K562 (cell line): ENCODE data around the gene CFAP73. TPM values are rescaled to one million over a fixed set of nuclear protein-coding genes. Genes with fewer than 3 reads are reported as not detected.

Experiments
- ASH1L ChIP-seq: fragments of 450-650 bp; IDR thresholded peaks from 2 replicates; pipeline ENCODE4 v1.6.1; 2018; ENCODE audit warnings: borderline replicate concordance, mild to moderate bottlenecking, low read depth; ENCODE audit not compliant: partially characterized antibody
- C11orf30 ChIP-seq: fragments of 450-650 bp; IDR thresholded peaks from 2 replicates; pipeline ENCODE4 v1.6.1; 2016; ENCODE audit warnings: low read depth, mild to moderate bottlenecking
- CBX3 ChIP-seq, 2 experiments: IDR thresholded peaks; 1 replicate in 1 of 2; 2 replicates in 1 of 2; pipeline ENCODE4 v1.6.1; 2012; ENCODE audit warnings: inconsistent platforms in 2 of 2, low read length in 2 of 2, borderline replicate concordance in 1 of 2, control low read depth in 1 of 2
- FOXA3 ChIP-seq, 2 experiments: fragments of 450-650 bp in 1 of 2; sonication (generic) in 1 of 2; formaldehyde crosslinking; IDR thresholded peaks in 1 of 2; conservative IDR thresholded peaks in 1 of 2; 2 replicates each; pipeline versions ENCODE4 v1.4.0 to v1.8.0; 2020 to 2022; ENCODE audit warnings: mild to moderate bottlenecking in 2 of 2, missing genetic modification reagents in 1 of 2
- ILK ChIP-seq: fragments of 450-650 bp; IDR thresholded peaks from 2 replicates; pipeline ENCODE4 v1.6.1; 2016; ENCODE audit warnings: missing genetic modification characterization, low read depth, mild to moderate bottlenecking, missing compliant biosample characterization, moderate library complexity, borderline replicate concordance
- MTA2 ChIP-seq: fragments of 450-650 bp; IDR thresholded peaks from 2 replicates; pipeline ENCODE4 v1.6.1; 2016; ENCODE audit warnings: low read depth
- NCOA4 ChIP-seq: fragments of 450-650 bp; IDR thresholded peaks from 2 replicates; pipeline ENCODE4 v1.6.1; 2018; ENCODE audit warnings: mild to moderate bottlenecking; ENCODE audit not compliant: partially characterized antibody
- PRPF4 ChIP-seq: fragments of 200-400 bp; formaldehyde crosslinking; IDR thresholded peaks from one replicate; pipeline ENCODE4 v1.6.1; 2017; ENCODE audit warnings: low read length, low read depth, mild to moderate bottlenecking; ENCODE audit not compliant: insufficient read depth, poor library complexity, severe bottlenecking
- RHOXF2B ChIP-seq: fragments of 250-450 bp; sonication (Bioruptor Pico); conservative IDR thresholded peaks from 2 replicates; pipeline ENCODE4 v1.5.1; 2021
- SAFB2 ChIP-seq: fragments of 200-400 bp; formaldehyde crosslinking; IDR thresholded peaks from 2 replicates; pipeline ENCODE4 v1.6.1; 2018; ENCODE audit warnings: borderline replicate concordance, low read length, low read depth, moderate library complexity; ENCODE audit not compliant: severe bottlenecking
- SLC30A9 ChIP-seq: fragments of 250-450 bp; sonication (Bioruptor Pico); IDR thresholded peaks from 2 replicates; pipeline ENCODE4 v1.8.0; 2022; ENCODE audit warnings: mild to moderate bottlenecking, moderate library complexity
- SNIP1 ChIP-seq: fragments of 450-650 bp; IDR thresholded peaks from 2 replicates; pipeline ENCODE4 v1.7.1; 2017; ENCODE audit warnings: low read depth, mild to moderate bottlenecking
- ZBTB8A ChIP-seq: fragments of 450-650 bp; IDR thresholded peaks from 2 replicates; pipeline ENCODE4 v1.6.1; 2018; ENCODE audit warnings: mild to moderate bottlenecking, moderate library complexity; ENCODE audit not compliant: partially characterized antibody
- ZKSCAN3 ChIP-seq: fragments of 250-450 bp; sonication (Bioruptor Pico); IDR thresholded peaks from 2 replicates; pipeline ENCODE4 v1.4.0; 2020
- ZNF175 ChIP-seq: fragments of 200-800 bp; sonication (Bioruptor generic); IDR thresholded peaks from 2 replicates; pipeline ENCODE4 v1.6.1; 2016; ENCODE audit warnings: low read depth, mild to moderate bottlenecking, missing genetic modification characterization, missing compliant biosample characterization
- ZNF232 ChIP-seq: sonication (generic); formaldehyde crosslinking; IDR thresholded peaks from 2 replicates; pipeline ENCODE4 v1.8.0; 2022; ENCODE audit warnings: mild to moderate bottlenecking, missing genetic modification reagents
- polyA plus RNA-seq, 8 experiments: library from polyadenylated mRNA; depleted of rRNA in 4 of 8; stranded (reverse) in 5 of 8; unstranded in 3 of 8; fragments of >200 nt; fragmentation: Nextera tagmentation in 2 of 8; fragmentation: Illumina TruSeq in 1 of 8; extraction: Ambion mirVana in 2 of 8; extraction: Trizol in 1 of 8; gene quantifications; 2 replicates each; pipeline versions ENCODE4 v1.2.1 to v1.2.3, GENCODE V29; 2011 to 2014; ENCODE audit warnings: inconsistent platforms in 1 of 8, missing spikeins in 1 of 8
- total RNA-seq, 7 experiments: library from RNA; depleted of rRNA in 6 of 7; stranded (reverse); fragments of >200 nt in 6 of 7; fragmentation: Illumina TruSeq in 2 of 7; extraction: Trizol in 2 of 7; gene quantifications; 2 replicates each; pipeline versions ENCODE4 v1.2.1 to v1.2.3, GENCODE V29; 2011 to 2021; ENCODE audit warnings: low replicate concordance in 1 of 7
- TF ChIP-seq, protein P1 (sequence below), 2 experiments: IDR thresholded peaks in 1 of 2; conservative IDR thresholded peaks in 1 of 2; 2 replicates each; pipeline ENCODE4 v1.6.1; 2016; ENCODE audit warnings: low read depth in 2 of 2, mild to moderate bottlenecking in 1 of 2, missing compliant biosample characterization in 1 of 2, missing genetic modification characterization in 1 of 2, moderate library complexity in 1 of 2
- TF ChIP-seq, protein P2 (sequence below): fragments of 150-350 bp; IDR thresholded peaks from 2 replicates; pipeline ENCODE4 v1.6.1; 2014; ENCODE audit warnings: low read depth, mild to moderate bottlenecking, low read length, borderline replicate concordance
- TF ChIP-seq, protein P3 (sequence below): fragments of 250-450 bp; sonication (Bioruptor Pico); IDR thresholded peaks from 2 replicates; pipeline ENCODE4 v1.6.1; 2021; ENCODE audit warnings: mild to moderate bottlenecking
- TF ChIP-seq, protein P4 (sequence below): fragments of 200-400 bp; formaldehyde crosslinking; IDR thresholded peaks from 2 replicates; pipeline ENCODE4 v1.6.1; 2017; ENCODE audit warnings: mild to moderate bottlenecking, low read depth, low read length, moderate library complexity

The CFAP73 gene
- total and polyA plus RNA-seq, 9 of the 15 experiments (the other 6 are each of a cell fraction or from before 2014, with no cell fraction given): not detected

DNA sequence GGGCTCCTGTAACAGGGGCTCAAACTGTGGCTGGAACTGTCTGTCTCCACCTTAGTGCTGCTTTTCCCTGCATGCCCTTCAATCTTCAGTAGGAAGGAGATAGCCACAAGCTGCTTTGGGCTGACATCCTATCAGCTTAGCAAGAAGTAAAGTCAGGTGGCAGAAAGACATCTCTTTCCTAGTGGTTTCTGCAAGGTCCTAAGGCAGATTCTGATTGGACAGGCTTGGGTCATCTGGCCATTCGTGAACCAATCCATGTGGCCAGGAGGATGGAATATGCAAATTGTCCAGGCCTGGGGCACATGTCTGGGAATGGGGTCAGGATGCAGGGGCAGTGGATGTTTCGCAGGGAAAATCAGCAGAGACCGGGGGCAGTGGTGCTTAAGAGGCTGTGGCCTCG is 41.2 kb downstream of the CFAP73 start (continued):
- TF ChIP-seq, protein P1, sequence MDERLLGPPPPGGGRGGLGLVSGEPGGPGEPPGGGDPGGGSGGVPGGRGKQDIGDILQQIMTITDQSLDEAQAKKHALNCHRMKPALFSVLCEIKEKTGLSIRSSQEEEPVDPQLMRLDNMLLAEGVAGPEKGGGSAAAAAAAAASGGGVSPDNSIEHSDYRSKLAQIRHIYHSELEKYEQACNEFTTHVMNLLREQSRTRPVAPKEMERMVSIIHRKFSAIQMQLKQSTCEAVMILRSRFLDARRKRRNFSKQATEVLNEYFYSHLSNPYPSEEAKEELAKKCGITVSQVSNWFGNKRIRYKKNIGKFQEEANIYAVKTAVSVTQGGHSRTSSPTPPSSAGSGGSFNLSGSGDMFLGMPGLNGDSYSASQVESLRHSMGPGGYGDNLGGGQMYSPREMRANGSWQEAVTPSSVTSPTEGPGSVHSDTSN (CRISPR knock-in tag; IDR thresholded peaks at IDR 0.05; ENCODE audit: low read depth): no peak
- TF ChIP-seq, protein P1 (tag; conservative IDR thresholded peaks at IDR 0.05; ENCODE audit: low read depth): no peak
- TF ChIP-seq ZNF175 (CRISPR knock-in tag): no peak
- TF ChIP-seq ZNF232 (CRISPR knock-in tag): no peak
- no peak; a peak in 1 of 3 replicates for TF ChIP-seq CBX3 (IDR thresholded peaks at IDR 0.05; ENCODE audit: borderline replicate concordance in 1 of 2, low read length in 2 of 2)
- TF ChIP-seq MTA2: no peak
- TF ChIP-seq, protein P2, sequence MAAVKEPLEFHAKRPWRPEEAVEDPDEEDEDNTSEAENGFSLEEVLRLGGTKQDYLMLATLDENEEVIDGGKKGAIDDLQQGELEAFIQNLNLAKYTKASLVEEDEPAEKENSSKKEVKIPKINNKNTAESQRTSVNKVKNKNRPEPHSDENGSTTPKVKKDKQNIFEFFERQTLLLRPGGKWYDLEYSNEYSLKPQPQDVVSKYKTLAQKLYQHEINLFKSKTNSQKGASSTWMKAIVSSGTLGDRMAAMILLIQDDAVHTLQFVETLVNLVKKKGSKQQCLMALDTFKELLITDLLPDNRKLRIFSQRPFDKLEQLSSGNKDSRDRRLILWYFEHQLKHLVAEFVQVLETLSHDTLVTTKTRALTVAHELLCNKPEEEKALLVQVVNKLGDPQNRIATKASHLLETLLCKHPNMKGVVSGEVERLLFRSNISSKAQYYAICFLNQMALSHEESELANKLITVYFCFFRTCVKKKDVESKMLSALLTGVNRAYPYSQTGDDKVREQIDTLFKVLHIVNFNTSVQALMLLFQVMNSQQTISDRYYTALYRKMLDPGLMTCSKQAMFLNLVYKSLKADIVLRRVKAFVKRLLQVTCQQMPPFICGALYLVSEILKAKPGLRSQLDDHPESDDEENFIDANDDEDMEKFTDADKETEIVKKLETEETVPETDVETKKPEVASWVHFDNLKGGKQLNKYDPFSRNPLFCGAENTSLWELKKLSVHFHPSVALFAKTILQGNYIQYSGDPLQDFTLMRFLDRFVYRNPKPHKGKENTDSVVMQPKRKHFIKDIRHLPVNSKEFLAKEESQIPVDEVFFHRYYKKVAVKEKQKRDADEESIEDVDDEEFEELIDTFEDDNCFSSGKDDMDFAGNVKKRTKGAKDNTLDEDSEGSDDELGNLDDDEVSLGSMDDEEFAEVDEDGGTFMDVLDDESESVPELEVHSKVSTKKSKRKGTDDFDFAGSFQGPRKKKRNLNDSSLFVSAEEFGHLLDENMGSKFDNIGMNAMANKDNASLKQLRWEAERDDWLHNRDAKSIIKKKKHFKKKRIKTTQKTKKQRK: no peak
- TF ChIP-seq RHOXF2B (CRISPR knock-in tag): no peak
- TF ChIP-seq ZBTB8A: no peak
- TF ChIP-seq, protein P3, sequence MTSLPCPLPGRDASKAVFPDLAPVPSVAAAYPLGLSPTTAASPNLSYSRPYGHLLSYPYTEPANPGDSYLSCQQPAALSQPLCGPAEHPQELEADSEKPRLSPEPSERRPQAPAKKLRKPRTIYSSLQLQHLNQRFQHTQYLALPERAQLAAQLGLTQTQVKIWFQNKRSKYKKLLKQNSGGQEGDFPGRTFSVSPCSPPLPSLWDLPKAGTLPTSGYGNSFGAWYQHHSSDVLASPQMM (CRISPR knock-in tag): no peak
- no peak for TF ChIP-seq NCOA4
- no peak for TF ChIP-seq FOXA3 (CRISPR knock-in tag; conservative IDR thresholded peaks at IDR 0.05 in 1 of 2, IDR thresholded peaks at IDR 0.05 in 1 of 2)
- TF ChIP-seq C11orf30: no peak
- no peak for TF ChIP-seq PRPF4
- no peak for TF ChIP-seq SNIP1
- no peak for TF ChIP-seq ZKSCAN3 (CRISPR knock-in tag)
- no peak for TF ChIP-seq ILK (tag)
- no peak for TF ChIP-seq SAFB2
- TF ChIP-seq, protein P4, sequence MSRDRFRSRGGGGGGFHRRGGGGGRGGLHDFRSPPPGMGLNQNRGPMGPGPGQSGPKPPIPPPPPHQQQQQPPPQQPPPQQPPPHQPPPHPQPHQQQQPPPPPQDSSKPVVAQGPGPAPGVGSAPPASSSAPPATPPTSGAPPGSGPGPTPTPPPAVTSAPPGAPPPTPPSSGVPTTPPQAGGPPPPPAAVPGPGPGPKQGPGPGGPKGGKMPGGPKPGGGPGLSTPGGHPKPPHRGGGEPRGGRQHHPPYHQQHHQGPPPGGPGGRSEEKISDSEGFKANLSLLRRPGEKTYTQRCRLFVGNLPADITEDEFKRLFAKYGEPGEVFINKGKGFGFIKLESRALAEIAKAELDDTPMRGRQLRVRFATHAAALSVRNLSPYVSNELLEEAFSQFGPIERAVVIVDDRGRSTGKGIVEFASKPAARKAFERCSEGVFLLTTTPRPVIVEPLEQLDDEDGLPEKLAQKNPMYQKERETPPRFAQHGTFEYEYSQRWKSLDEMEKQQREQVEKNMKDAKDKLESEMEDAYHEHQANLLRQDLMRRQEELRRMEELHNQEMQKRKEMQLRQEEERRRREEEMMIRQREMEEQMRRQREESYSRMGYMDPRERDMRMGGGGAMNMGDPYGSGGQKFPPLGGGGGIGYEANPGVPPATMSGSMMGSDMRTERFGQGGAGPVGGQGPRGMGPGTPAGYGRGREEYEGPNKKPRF: no peak
- no peak for TF ChIP-seq SLC30A9 (CRISPR knock-in tag)
- peak; percentile 84 for TF ChIP-seq ASH1L
